ENCODE results near the gene CYBA.

The CYBA gene

DNA sequence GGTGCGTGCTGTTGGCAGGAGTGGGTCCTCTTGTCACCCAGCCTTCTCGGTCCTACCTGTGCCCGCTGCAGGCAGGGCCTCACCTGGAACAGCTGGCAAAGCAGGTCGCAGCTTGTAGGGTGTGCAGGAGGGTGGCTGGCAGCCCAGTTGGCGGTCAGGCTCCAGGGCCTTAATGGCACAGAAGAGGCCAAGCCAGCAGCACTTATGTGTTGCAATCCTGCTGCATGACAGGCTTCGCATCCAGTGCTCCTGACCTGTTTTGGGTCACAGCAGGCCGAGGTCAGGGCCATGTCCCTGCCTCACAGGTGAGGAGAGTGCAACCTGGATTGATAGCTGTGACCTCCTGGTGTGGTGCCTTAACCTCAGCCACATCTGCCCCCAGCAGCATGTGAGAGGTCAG, 48.8 kb downstream of the CYBA start:
- Histone ChIP-seq H3K27me3 (ENCODE audit: insufficient read depth, poor library complexity, severe bottlenecking) (no peaks in the 10 kb centered on the region), H3K27ac (replicated peaks) (no peak overlapping the region), H3K4me3 (replicated peaks; ENCODE audit: insufficient read depth, low read length) (no peak overlapping the region)
- TF ChIP-seq SPI1 (IDR thresholded peaks at IDR 0.05; ENCODE audit: borderline replicate concordance, low read depth) = no peak
- TF ChIP-seq, protein P1, sequence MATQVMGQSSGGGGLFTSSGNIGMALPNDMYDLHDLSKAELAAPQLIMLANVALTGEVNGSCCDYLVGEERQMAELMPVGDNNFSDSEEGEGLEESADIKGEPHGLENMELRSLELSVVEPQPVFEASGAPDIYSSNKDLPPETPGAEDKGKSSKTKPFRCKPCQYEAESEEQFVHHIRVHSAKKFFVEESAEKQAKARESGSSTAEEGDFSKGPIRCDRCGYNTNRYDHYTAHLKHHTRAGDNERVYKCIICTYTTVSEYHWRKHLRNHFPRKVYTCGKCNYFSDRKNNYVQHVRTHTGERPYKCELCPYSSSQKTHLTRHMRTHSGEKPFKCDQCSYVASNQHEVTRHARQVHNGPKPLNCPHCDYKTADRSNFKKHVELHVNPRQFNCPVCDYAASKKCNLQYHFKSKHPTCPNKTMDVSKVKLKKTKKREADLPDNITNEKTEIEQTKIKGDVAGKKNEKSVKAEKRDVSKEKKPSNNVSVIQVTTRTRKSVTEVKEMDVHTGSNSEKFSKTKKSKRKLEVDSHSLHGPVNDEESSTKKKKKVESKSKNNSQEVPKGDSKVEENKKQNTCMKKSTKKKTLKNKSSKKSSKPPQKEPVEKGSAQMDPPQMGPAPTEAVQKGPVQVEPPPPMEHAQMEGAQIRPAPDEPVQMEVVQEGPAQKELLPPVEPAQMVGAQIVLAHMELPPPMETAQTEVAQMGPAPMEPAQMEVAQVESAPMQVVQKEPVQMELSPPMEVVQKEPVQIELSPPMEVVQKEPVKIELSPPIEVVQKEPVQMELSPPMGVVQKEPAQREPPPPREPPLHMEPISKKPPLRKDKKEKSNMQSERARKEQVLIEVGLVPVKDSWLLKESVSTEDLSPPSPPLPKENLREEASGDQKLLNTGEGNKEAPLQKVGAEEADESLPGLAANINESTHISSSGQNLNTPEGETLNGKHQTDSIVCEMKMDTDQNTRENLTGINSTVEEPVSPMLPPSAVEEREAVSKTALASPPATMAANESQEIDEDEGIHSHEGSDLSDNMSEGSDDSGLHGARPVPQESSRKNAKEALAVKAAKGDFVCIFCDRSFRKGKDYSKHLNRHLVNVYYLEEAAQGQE (IDR thresholded peaks at IDR 0.05; ENCODE audit: insufficient replicate concordance, low read depth) = no peak
- no peak for TF ChIP-seq GABPA (IDR thresholded peaks at IDR 0.05; ENCODE audit: low read depth)
- TF ChIP-seq, protein P2, sequence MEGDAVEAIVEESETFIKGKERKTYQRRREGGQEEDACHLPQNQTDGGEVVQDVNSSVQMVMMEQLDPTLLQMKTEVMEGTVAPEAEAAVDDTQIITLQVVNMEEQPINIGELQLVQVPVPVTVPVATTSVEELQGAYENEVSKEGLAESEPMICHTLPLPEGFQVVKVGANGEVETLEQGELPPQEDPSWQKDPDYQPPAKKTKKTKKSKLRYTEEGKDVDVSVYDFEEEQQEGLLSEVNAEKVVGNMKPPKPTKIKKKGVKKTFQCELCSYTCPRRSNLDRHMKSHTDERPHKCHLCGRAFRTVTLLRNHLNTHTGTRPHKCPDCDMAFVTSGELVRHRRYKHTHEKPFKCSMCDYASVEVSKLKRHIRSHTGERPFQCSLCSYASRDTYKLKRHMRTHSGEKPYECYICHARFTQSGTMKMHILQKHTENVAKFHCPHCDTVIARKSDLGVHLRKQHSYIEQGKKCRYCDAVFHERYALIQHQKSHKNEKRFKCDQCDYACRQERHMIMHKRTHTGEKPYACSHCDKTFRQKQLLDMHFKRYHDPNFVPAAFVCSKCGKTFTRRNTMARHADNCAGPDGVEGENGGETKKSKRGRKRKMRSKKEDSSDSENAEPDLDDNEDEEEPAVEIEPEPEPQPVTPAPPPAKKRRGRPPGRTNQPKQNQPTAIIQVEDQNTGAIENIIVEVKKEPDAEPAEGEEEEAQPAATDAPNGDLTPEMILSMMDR (IDR thresholded peaks at IDR 0.05; ENCODE audit: insufficient read depth, low read length) = no peak
- TF ChIP-seq POLR2AphosphoS5 (IDR thresholded peaks at IDR 0.05; ENCODE audit: low read depth) = no peak
- DNase-seq (ENCODE audit: low read depth in 1 of 2, low spot score in 1 of 2) = no peak

DNA sequence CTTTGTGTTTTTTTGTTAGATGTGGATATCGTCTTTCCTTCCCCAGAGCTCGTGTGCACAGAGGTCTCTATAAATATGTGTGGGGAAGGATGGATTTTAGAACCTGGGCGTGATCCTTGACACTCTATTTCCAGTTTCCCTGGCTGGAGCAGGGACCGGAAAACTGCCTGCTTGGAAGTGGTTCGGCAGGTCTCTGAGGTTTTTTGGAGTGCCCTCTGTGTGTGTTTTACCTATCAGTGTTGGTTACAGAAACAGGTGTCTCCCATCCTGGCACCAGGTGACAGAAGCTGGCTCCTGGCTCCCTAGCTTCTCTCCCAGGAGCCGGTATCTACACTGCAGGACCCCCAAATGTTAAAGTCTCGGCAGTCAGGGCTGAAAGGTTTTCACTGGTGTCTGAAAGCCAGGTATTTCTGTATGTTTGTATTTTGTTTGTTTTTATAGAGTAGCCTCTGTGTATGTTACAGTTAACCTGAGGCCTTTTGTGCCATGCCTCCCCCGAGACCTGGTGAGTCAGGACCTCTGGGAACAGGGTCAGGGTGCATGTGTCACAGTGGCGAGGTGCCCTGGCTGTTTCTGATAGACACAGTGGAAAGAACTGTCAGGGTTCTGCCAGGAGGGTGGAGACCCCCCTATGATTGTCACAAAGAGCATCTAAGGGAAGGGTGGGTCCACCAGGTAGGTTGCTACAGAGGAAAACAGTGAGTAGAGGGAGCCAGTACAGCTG, 49.4 kb downstream of the CYBA start:
- Histone ChIP-seq H3K27me3 (ENCODE audit: insufficient read depth, poor library complexity, severe bottlenecking) (no peaks in the 10 kb centered on the region), H3K27ac (replicated peaks) (no peak overlapping the region), H3K4me3 (replicated peaks; ENCODE audit: insufficient read depth, low read length) (no peak overlapping the region)
- no peak for DNase-seq (ENCODE audit: low read depth in 1 of 2, low spot score in 1 of 2)
- TF ChIP-seq POLR2AphosphoS5 (IDR thresholded peaks at IDR 0.05; ENCODE audit: low read depth) = no peak
- TF ChIP-seq, protein P1 (IDR thresholded peaks at IDR 0.05; ENCODE audit: insufficient replicate concordance, low read depth) = no peak
- TF ChIP-seq, protein P2 (IDR thresholded peaks at IDR 0.05; ENCODE audit: insufficient read depth, low read length) = no peak
- TF ChIP-seq GABPA (IDR thresholded peaks at IDR 0.05; ENCODE audit: low read depth) = no peak
- no peak for TF ChIP-seq SPI1 (IDR thresholded peaks at IDR 0.05; ENCODE audit: borderline replicate concordance, low read depth)

DNA sequence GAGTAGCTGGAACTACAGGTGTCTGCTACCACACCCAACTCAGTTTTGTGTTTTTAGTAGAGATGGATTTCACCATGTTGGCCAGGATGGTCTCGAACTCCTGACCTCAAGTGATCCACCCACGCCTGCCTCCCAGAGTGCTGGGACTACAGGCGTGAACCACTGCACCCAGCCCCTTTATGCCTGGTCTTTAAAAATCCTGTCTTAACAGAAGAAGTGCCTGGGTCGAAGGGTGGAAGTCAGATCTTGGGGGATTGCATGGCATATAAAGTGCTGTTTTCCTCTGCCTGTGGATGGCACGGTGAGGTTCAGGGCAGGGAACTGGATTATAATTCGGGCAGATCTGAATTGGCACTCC, 50.3 kb downstream of the CYBA start:
- no peak for DNase-seq (ENCODE audit: low read depth in 1 of 2, low spot score in 1 of 2)
- H3K27me3 ChIP-seq (ENCODE audit: insufficient read depth, poor library complexity, severe bottlenecking) = no peaks in the 10 kb centered on the region
- no peak for TF ChIP-seq GABPA (IDR thresholded peaks at IDR 0.05; ENCODE audit: low read depth)
- TF ChIP-seq, protein P1 (IDR thresholded peaks at IDR 0.05; ENCODE audit: insufficient replicate concordance, low read depth) = no peak
- no peak for TF ChIP-seq SPI1 (IDR thresholded peaks at IDR 0.05; ENCODE audit: borderline replicate concordance, low read depth)
- TF ChIP-seq POLR2AphosphoS5 (IDR thresholded peaks at IDR 0.05; ENCODE audit: low read depth) = no peak
- TF ChIP-seq, protein P2 (IDR thresholded peaks at IDR 0.05; ENCODE audit: insufficient read depth, low read length) = no peak
- H3K27ac ChIP-seq (replicated peaks) = no peak overlapping the region
- H3K4me3 ChIP-seq (replicated peaks; ENCODE audit: insufficient read depth, low read length) = no peak overlapping the region

Measured in HL-60 (cell line).